Measurements from ENCODE around the gene FILIP1L. TPM values are rescaled to one million over a fixed set of nuclear protein-coding genes. Genes with fewer than 3 reads are reported as not detected.
A peak's percentile ranks its signal among the peaks of the same experiment; 100 is the strongest.

Gene FILIP1L
- polyA plus RNA-seq, 3 donors, result 0.13 to 0.40 (median 0.25) TPM

DNA sequence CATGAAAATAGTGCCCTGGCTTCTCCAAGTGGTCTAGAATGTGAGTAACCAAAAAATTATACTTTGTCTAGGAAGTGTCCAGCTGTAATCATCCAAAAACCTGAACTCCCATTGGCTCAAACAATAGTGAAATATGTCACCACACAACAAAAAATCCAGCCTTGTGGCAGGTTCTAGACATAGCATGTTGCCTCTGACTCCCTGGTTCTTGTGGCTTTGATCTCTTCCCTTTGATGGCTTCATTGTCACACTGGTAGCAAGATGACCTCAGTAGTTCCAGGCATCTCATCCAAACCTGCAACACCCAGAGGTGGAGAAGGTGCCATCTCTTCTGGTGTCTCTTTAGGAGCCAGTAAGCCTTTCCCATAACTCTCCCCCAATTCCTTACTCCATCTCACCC is 222.0 kb downstream of the FILIP1L start:
- peaks cover 0 to 4% (median 0%) of the 10 kb centered on the region in 7 donors for H3K9me3 Mint-ChIP-seq
- H3K27ac Mint-ChIP-seq, result no peak overlapping the region
- no peak overlapping the region for H3K27ac ChIP-seq (ENCODE audit: low read depth in 1 of 2, low read length in 2 of 2)
- peak in 1 of 3 donors; percentile 24 for DNase-seq
- H3K36me3 ChIP-seq (replicated peaks in 1 of 2; ENCODE audit: control insufficient read depth in 1 of 2, insufficient read depth in 2 of 2, low read length in 2 of 2), result no peaks in the 10 kb centered on the region
- peaks cover 23% of the 10 kb centered on the region for H3K4me1 Mint-ChIP-seq
- intact Hi-C loops (cut with micrococcal nuclease), result loop anchor here in 1 of 2 donors (10.0 kb wide), 1 partner anchor 152 kb away; no protein-coding TSS in a partner anchor
- peaks cover 26 to 27% of the 10 kb centered on the region in 2 donors for H3K4me1 ChIP-seq (ENCODE audit: control insufficient read depth in 1 of 2, insufficient read depth in 2 of 2, low read length in 2 of 2)
- H3K79me2 ChIP-seq (ENCODE audit: insufficient read depth, low read length), result no peaks in the 10 kb centered on the region
- no peaks in the 10 kb centered on the region for H4K20me1 ChIP-seq (ENCODE audit: insufficient read depth, low read length)
- H3K27me3 Mint-ChIP-seq (ENCODE audit: low read depth in 3 of 3), result no peaks in the 10 kb centered on the region
- no peaks in the 10 kb centered on the region for H3K27me3 ChIP-seq (ENCODE audit: control insufficient read depth in 2 of 2, insufficient read depth in 2 of 2, low read length in 2 of 2)
- no peak overlapping the region for H3K4me3 Mint-ChIP-seq
- TF ChIP-seq, protein P1, sequence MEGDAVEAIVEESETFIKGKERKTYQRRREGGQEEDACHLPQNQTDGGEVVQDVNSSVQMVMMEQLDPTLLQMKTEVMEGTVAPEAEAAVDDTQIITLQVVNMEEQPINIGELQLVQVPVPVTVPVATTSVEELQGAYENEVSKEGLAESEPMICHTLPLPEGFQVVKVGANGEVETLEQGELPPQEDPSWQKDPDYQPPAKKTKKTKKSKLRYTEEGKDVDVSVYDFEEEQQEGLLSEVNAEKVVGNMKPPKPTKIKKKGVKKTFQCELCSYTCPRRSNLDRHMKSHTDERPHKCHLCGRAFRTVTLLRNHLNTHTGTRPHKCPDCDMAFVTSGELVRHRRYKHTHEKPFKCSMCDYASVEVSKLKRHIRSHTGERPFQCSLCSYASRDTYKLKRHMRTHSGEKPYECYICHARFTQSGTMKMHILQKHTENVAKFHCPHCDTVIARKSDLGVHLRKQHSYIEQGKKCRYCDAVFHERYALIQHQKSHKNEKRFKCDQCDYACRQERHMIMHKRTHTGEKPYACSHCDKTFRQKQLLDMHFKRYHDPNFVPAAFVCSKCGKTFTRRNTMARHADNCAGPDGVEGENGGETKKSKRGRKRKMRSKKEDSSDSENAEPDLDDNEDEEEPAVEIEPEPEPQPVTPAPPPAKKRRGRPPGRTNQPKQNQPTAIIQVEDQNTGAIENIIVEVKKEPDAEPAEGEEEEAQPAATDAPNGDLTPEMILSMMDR (IDR thresholded peaks at IDR 0.05), result no peak
- no peaks in the 10 kb centered on the region for H3K9me3 ChIP-seq (replicated peaks in 1 of 2; ENCODE audit: control insufficient read depth in 1 of 2, insufficient read depth in 1 of 2, low read length in 2 of 2)
- no peak overlapping the region for H2AFZ ChIP-seq (ENCODE audit: insufficient read depth, low read depth, low read length, poor library complexity, severe bottlenecking)
- H3K4me3 ChIP-seq (replicated peaks in 1 of 3; ENCODE audit: low read depth in 2 of 3, low read length in 3 of 3), result no peak overlapping the region
- H3K36me3 Mint-ChIP-seq, result no peaks in the 10 kb centered on the region
- no peak overlapping the region for H3K4me2 ChIP-seq (replicated peaks; ENCODE audit: extremely low read depth, low read length, poor library complexity, severe bottlenecking)
- no peak overlapping the region for H3K9ac ChIP-seq (ENCODE audit: insufficient read depth, low read length, poor library complexity, severe bottlenecking)

DNA sequence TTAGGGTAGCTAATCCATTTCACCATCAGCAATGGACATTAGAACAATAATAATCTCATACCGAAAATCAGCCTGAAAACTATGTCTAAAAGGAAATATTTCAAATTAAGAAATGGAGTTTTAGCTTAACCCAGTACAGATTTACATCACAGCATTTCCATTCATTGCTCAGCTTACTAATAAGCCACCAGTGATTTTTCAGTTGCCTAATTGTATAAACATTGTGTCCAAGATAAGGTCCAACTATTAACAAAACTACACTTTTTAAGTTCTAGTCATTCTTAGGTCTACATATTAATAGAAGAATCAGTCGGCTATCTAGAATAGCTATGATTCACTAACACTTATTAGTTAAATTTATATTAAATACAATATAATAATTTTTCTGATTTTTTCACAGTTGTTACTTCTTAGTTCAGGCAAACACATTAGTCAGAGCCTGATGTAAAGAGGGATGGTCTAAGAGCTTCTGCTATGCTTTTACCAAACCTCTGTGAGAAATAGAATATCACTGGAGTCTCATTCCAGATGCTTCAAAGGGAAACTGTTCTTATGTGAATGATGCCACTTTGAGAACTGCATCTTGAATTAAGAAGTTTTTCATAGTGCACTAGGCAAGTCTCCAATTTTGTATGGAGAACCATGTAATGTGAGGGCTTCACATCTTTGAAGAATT is 222.6 kb downstream of the FILIP1L start:
- Mint-ChIP-seq H3K27ac (no peak overlapping the region), H3K27me3 (ENCODE audit: low read depth in 3 of 3) (peaks cover 0 to 3% (median 0%) of the 10 kb centered on the region in 3 donors), H3K4me1 (peaks cover 21% of the 10 kb centered on the region), H3K36me3 (no peaks in the 10 kb centered on the region), H3K9me3 (peaks cover 0 to 4% (median 0%) of the 10 kb centered on the region in 7 donors), H3K4me3 (no peak overlapping the region)
- no CpG with 5 or more reads among the region's 2 CpGs for WGBS (ENCODE audit: insufficient coverage)
- TF ChIP-seq, protein P1 (IDR thresholded peaks at IDR 0.05), result no peak
- H3K4me3 ChIP-seq (replicated peaks in 1 of 3; ENCODE audit: low read depth in 2 of 3, low read length in 3 of 3), result no peak overlapping the region
- intact Hi-C loops (cut with micrococcal nuclease), result loop anchor here in 1 of 2 donors (10.0 kb wide), 1 partner anchor 153 kb away; no protein-coding TSS in a partner anchor
- H3K27me3 ChIP-seq (ENCODE audit: control insufficient read depth in 2 of 2, insufficient read depth in 2 of 2, low read length in 2 of 2), result no peaks in the 10 kb centered on the region
- no peak overlapping the region for H2AFZ ChIP-seq (ENCODE audit: insufficient read depth, low read depth, low read length, poor library complexity, severe bottlenecking)
- H3K79me2 ChIP-seq (ENCODE audit: insufficient read depth, low read length), result no peaks in the 10 kb centered on the region
- H3K9me3 ChIP-seq (replicated peaks in 1 of 2; ENCODE audit: control insufficient read depth in 1 of 2, insufficient read depth in 1 of 2, low read length in 2 of 2), result no peaks in the 10 kb centered on the region
- DNase-seq, result no peak
- no peaks in the 10 kb centered on the region for H4K20me1 ChIP-seq (ENCODE audit: insufficient read depth, low read length)
- H3K9ac ChIP-seq (ENCODE audit: insufficient read depth, low read length, poor library complexity, severe bottlenecking), result no peak overlapping the region
- no peak overlapping the region for H3K27ac ChIP-seq (ENCODE audit: low read depth in 1 of 2, low read length in 2 of 2)
- H3K36me3 ChIP-seq (replicated peaks in 1 of 2; ENCODE audit: control insufficient read depth in 1 of 2, insufficient read depth in 2 of 2, low read length in 2 of 2), result no peaks in the 10 kb centered on the region
- peaks cover 20 to 21% of the 10 kb centered on the region in 2 donors for H3K4me1 ChIP-seq (ENCODE audit: control insufficient read depth in 1 of 2, insufficient read depth in 2 of 2, low read length in 2 of 2)
- H3K4me2 ChIP-seq (replicated peaks; ENCODE audit: extremely low read depth, low read length, poor library complexity, severe bottlenecking), result no peak overlapping the region

Data from CD14-positive monocyte (primary cell).